H4 (cell line): Measurements from ENCODE around the gene FAM170B. TPM values are rescaled to one million over a fixed set of nuclear protein-coding genes. Genes with fewer than 3 reads are reported as not detected.

ENCODE experiments used
- DNase-seq: peaks from one replicate; pipeline ENCODE4 v3.0.0-alpha.2; 2015; ENCODE audit warnings: low spot score
- total RNA-seq: library from RNA; depleted of rRNA; stranded (reverse); fragments of >200 nt; shearing (Covaris generic); gene quantifications from 2 replicates; pipeline ENCODE4 v1.2.3, GENCODE V29; 2014

Gene FAM170B
- total RNA-seq, 1 experiment from 2014 or later, result not detected

DNA sequence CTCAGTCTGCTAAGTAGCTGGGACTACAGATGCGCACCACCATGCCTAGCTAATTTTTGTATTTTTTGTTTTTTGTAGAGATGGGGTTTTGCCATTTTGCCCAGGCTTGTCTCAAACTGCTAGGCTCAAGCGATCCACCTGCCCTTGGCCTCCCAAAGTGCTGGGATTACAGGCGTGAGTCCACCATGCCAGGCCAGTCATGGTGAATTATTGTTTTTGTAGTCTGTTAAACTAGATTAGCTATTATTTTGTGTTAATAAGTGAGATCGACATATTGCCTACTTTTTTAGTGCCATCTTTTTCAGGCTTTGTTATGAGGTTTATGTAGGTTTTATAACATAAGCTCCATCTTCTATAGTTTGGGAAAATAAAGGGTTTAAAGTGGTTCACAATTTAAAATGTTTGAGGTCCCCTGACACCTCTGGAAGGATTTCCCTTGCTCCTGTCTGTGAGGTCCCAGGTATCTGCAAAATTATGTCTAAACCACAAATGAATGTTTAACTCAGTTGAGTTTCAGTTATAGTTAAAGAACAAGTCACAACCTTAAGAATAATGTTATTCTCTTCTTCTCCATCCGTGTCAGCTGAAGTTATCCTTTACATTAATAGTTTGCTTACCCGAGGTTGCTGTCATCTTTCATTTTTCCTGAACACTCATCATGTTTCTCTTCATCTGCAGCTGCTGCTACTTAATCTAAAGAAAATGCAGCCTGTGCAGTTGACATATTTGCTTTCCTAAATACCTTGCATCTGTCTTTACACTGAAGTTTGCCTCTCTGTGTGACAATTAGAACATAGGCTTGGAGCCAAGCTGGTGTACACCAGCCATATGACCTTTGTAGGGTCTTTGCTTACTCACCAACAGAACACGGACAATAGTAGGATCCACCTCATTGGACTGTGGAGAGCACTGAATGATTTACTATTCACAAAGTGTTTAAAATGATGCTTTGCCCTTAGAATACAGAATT is 9.6 kb downstream of the FAM170B start:
- DNase-seq, result no peak

DNA sequence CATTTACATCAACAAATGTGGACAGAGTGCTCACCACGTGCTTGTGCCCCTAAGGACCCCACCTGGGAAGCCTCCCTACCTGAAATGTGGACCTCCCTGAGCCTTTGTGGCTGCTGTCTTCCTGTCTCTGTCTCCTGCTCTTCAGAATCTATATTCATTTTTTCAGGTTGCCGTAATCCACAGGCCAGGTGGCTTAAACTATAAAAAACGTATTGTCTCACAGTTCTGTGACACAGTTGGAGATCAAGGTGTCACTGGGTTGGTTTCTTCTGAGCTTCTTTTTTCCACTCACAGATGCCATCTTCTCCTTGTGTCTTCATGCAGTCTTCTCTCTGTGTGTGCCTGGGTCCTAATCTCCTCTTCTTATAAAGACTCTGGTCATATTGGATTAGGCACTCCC is 12.9 kb downstream of the FAM170B start:
- no peak for DNase-seq

DNA sequence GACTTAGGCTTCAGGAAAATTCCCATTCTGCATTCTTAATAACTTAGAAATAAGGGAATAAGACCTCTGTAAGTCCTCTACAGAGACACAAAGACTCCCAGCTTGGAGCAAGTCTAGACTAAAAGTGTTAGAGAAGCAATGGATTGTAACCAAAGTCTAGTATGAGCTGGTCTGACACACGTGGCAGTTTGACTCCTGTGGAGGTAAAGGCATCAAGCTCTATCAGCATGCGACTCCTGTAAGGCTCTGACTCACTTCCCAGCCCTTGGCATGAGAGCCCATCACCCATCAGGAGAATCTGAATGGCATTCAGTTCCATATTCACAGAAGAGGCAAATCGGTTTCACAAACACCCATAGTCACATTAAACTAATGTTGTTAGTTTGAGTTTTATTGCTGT is 14.1 kb downstream of the FAM170B start:
- no peak for DNase-seq

DNA sequence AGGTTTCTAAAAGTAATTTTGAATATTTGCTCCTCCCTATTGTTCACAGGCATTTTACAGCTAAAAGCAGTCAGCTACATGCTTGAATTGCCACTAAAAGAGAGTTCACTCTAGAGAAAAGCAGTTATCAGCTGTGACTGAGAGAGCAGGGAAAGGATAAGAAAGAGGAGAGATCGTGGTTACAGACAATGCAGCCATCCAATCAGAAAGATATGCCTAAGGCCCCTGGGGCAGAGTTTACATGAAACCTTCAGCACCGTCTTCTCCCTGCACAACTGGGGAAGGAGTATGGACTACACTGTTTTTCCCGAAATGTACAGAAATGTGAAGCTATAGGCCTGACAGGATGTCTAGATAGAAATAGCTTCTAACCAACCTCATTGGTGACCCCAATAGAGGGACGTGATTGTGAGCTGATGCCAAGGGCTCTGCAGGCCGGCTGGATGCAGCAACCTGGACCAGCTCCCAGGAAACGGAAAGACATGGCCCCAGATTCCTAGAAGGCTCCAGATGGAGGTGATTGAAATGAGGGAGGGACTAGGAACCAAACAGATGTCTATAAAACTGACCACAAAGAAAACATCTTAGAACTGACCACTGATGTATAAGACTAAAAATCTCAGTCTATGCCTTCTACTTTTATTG is 15.3 kb downstream of the FAM170B start:
- DNase-seq, result no peak

DNA sequence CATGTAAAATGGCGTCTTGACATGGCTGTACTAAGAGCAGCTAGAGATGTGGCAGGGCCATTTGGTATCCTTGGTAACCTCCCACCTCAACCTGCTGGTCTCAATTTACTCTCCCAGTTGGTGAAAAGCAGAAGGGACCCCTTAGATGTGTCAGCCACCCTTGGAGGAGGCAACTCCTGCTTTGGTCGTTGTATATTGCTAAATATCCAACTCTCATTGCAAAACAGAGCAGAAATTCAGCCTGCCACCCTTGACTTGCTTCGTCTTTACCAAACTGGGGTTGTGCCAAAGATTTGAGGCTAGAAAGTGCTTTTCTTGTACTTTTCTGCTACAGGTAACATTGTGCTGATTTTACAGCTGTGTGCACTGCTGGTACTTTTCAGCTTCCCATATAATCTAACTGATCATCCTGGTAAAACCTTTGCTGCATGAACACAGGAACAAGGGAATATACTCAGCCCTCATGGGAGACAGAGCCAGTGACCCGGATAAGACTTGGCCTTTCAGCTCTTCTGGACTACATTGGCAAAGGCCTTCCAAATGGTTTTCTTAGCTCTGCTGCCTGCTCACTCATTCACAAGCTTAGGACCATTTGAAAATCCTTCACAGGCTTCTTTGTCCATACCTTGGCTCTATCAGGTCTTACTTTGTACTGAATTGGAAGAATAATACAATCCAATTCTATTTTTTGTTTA is 16.3 kb downstream of the FAM170B start:
- no peak for DNase-seq

DNA sequence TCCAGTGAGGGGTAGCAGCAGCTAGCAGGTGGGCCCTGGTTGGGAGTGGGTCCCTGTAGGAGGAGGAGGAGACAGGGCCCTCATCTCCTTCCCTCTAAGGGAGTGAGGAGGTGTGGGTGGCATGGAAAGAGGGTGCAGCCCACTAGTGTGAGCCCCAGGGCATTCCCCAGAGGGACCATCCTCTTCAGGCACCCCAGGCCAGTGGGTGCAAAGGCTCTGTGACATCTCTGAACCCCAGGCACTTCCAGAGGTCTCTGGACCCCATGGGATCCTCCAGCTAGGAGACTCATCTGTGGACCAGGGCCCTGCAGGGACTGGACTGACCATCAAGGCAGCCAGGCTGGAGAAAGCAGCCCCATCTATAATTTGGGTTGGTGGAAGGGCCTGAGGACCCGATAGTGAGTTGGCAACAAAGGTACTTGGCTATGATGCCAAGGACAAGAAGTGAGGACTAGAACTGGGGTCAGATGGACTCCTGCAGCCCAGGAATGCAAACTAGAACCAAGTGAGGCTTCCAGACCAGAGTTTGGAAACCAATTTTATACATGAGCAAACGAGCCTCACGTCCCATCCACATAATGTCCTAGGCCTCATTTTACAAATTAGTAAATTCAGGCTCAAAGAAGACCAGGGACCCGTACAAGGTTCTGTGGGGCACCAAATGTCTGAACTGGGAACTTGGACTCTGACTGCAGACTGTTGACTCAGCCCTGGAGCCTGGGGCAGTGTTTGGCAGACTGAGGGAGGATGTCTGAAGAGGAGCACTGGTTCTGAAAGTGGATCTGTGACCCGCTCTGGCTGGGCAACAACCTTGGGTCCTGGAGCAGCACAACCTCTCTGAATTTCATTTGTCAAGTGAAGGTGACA is 17.1 kb downstream of the FAM170B start:
- DNase-seq, result no peak

DNA sequence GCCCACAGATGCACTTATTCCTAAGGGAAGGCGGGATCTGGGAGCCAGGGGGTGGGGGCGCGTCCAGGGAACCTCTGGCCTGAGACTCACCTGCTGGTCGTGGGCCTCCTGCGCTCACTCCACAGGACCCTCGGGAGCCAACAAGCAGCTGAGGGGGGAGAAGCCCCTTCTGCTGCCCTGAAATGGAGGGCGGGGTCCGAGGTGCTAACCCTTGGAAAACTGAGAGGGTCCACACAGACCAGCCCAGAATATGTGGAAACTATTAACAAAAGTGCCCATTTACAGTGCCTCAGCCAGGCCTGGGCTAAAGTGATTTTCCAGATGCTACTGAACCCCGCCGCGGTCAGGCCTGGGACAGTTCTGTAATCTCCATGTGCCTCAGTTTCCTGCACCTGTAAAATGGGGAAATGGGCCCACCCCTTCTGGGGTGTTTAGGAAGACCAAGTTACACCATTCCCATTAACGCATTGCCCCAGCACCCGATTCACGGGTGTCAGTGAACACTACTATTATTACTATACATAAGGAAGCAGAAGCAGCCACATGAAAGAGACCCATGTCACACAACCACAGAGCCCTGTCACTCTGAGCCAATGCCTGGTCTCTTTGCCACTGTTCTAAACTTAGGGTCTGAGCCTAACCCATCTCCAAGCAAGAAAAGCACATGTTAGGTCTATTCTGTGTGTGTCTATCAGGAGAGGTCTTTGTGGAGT is 17.9 kb downstream of the FAM170B start:
- no peak for DNase-seq

DNA sequence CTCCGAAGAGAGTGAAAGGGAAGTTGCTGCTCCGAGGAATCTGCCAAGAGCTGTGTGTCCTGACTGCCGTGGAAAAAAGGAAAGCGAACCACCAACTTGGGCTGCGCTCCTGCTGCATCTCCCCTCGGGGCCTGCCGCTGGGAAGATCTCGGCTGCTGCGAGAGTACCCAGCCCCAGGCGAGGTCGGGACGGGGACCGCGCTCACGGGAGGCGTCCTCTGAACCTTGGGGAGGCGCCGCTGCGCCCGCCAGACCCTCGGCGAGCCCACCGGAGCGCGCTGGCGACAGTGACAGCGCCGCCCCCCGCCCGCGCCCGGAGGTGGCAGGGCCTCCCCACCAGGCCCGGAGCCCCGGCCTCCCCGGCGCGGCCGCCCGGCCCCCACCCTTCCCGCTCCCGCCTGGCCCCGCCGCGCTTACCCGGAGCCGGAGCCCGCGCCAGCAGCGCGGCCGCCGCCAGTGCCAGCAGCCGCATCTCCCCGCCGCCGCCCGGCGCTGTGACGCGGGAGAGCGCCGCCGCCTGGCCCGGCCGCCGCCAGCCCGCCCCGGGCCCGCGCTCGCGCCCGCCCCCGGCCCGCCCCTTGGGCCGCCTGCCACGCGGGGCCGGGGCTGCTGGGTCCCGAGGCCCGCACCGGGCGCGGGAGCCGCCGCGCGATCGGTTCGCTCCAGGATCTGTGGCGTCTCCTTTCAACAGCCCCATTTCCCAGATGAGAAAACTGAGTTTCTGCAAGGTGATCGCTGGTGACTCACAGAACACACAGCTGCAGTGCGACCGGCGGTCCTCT is 18.6 kb downstream of the FAM170B start, which contains the start of gene VSTM4:
TSS of gene VSTM4 (minus strand) at position 508 of the 781 bp plus-strand sequence. CDS start at position 471, 37 bp downstream.
- no peak for DNase-seq

DNA sequence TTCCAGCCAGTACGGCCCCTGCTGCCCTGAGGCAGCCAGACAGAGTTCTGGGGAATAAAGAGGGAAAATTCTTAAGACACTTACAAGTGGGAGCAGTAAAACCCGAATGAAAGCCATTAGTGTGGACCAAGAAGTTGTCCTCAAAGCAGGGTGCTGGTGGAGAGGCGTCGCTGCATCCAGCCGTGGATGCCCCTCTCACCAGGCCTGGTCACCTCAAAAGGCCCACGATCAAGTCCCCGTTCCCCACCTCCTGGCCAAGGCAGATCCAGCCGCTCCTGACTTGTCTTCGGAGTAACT is 19.2 kb downstream of the FAM170B start:
- DNase-seq, result no peak

DNA sequence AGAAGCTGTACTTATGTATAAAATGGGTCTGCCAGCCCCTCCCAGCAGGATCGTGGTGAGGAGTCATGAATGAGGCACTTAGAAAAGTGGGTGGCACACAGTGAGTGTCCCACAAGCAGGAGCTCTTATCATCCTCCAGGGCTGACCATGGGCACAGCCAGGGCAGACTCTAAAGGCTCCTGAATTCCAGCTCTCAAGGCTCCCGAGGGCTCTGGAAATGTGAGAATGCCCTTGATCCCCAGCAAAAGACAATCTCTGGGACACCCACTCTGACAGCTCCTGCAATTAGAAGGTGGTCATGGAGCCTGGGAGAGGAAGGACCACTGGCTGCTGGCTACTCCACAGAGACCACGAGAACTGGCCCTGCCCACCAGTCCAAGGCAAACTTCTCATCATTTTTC is 20.1 kb downstream of the FAM170B start:
- DNase-seq, result no peak

DNA sequence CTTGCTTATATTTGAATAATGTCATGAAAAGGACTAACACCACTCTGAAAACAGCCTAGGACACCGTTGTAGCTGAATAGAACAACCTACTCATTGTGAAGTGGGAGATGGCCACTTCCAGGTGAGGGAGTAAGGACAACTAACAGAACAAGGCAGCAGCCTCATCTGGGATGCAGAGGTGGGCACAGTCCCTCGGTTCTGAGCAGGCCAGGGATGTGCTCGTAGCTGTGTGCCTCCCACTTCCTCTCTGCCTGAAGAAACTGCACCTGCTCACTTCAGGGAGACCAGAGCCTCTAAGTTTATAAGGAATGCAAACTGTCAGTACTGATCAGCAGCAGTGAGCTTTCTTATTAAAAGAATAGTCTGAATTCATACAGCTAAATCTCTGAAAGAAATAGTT is 21.0 kb downstream of the FAM170B start:
- no peak for DNase-seq

DNA sequence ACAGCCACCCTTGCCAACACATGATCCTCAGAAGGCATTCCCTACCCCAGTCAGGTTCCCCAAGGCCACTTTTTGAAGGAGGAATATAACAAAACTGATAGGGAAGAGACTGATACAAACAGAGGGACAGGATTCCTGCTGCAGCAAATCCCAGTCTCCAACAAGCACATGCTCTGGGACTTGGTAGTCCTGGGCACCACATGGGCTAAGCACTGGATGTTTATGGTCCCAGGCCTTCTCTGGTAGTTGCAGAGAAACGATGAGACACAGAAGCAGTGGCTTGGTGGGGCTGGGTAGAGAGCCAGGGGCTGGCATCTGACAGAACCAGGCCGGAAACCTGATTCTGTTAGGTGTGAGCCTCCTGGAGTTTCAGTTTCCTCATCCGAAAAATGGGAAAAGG is 21.7 kb downstream of the FAM170B start:
- no peak for DNase-seq

DNA sequence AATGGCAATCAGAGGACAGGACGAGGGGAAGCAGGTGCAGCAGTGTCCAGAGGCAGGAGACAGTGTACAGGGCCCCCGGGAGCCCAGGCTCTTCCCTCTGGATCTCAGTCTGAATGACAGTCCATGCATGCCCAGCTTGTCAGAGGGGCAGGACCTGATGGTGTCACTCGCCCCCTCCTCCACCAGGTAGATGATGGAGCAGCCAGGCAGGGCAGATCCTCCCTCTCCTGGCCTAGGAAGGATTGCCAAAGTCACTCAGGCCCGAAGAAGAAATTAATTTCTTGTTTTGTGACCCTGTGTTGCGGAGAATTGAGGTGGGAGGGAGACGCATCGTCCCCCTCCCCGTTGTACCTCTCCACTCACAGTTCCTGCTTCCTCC is 22.5 kb downstream of the FAM170B start:
- no peak for DNase-seq

DNA sequence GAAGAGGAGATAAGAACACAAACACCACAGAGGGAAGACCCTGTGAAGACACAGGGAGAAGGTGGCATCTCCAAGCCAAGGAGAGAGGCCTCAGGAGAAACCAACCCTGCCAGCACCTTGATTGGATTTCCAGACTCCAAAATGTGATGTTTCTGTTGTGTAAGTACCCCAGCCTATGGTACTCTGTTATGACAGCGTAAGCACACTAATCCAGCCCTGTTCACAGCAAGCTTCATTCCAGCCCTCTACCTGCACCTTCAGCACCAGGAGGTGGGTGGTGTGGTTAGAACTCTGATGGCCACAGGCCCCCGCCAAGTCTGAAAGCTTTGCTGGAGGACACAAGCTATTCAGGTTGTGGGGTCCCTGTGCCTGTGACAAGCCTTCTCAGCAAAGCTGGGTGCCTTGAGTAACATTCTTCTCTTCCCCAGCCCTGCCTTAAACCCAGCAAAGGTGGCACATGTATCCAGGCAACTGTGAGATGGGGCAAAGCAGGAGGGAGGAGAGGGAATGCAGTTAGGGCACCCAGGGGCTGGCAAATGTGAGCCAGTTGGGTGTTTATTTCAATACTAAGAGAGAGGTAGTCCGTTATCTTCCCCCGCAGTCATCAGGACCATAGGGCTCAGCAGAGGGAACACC is 23.0 kb downstream of the FAM170B start:
- no peak for DNase-seq

DNA sequence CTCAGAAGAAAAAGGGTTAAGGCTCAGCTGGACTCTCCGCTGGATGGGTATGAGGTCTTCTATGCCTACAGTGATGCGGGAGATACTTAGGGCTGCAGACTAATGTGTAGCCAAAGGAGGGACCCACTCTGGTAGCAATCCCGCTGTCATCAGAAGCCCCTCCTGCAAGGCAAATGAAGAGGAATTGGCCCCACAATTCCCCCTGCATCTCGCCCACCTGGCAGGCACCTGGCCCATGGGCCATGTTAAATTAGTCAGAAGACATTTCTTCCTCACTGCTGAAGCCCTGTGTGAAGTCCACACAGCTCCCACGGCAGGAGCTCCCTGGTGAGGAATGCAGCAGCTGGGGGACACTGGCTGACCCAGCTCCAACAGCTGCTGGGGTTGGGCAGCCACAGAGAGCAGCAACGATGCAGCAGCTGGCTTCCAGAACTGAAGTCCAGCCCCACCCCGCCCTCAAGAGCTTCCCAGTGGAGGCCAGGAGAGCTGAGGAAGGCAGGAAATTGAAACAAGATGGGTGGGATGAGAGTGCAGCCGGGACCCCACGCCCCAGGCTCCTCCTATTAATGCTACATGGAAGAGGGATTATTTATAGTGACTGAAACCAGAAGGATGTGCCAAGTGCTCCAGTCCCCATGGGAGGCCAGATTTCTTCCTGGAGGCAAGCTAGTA is 24.0 kb downstream of the FAM170B start:
- no peak for DNase-seq

DNA sequence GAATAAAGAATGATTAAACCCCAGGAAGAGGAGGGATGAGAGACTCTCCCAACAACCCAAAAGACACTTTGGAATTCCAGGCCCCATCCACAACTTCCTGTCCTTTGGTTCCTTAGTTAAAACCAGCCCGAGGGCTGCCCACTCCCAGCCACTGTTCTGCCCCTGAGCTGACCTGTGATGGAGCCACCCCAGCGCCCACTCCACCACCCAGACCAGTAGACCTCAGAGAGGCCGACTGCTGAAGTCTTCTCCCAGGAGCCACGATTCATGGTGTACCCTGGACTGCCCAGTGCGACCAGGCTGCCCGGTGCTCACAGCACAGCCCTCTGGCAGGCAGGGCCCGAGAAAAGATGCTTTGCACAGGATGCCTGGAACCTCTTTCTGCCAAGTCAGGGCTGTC is 25.2 kb downstream of the FAM170B start:
- DNase-seq, result no peak

DNA sequence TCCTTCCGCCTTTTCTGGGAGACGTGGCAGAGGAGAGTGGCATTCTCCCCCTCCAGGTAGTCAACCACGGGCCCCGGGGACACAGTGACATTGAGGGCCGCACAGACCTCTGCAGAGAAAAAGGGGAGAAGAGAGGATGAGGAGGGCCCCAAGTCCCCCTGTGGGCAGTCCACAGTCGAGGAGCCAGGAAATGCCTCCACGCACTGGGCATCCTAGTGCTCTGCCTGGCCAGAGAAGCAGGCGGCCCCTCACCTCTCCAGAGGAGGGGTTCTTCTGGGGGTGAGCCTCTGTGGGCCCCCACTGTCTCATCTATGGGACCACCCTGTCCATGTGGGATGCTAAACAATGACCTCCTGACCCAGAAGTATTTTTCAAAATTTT is 25.9 kb downstream of the FAM170B start:
- no peak for DNase-seq

DNA sequence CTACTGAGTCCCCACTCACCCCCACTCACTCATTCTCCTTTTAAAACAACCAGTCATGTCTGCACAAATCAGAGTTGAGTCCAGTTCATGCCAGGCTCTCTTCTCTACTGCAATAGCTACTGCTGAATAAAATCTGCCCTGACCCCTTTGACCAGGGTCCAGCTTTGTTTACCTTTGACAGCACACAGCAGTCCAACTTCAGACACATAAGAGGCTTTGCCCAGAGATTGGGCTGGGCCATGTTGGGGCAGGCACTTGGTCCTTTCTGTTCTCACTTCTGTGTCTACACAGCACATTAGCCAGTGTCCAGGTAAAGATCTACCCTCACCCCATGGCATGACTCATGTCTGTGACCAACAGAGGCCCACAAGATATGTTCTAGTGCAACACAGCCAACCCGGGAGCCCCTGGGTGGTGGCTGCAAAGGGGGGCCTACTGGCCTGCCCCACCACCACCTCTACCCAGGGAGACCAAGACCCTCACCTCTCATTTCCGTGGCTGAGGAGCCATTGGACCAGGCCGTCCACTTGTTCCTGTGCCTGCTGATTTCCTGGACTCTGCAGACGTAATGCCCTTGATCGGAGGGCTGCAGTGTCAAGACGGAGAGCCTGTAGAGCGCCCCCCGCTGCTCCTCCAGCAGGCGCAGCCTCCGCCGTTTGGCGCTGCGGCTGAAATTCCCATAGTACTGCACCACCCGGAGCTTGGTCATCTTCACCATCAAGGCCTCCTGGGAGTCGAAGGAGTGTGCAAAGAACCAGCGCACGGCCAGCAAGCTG is 26.5 kb downstream of the FAM170B start:
- DNase-seq, result no peak
